Neural progenitor cell (in vitro differentiated cells): ENCODE results near the gene ADAMTSL1. TPM values are rescaled to one million over a fixed set of nuclear protein-coding genes. Genes with fewer than 3 reads are reported as not detected.

Experiments used
- DNase-seq: peaks from one replicate; pipeline ENCODE4 v3.0.0-alpha.2; 2016; ENCODE audit warnings: low spot score
- H2AFZ ChIP-seq: fragments of 200-600 bp; sonication (generic); replicated peaks from 2 replicates; pipeline ENCODE4 v1.6.1; 2016; ENCODE audit warnings: antibody characterized with exemption
- H3F3A ChIP-seq: fragments of 200-600 bp; sonication (generic); 2 replicates; pipeline ENCODE4 v1.6.1; 2016; ENCODE audit warnings: antibody characterized with exemption, low read depth
- H3K27ac ChIP-seq: fragments of 200-600 bp; sonication (generic); 2 replicates; pipeline ENCODE4 v1.5.1; 2016; ENCODE audit warnings: mild to moderate bottlenecking
- H3K27me3 ChIP-seq: fragments of 200-600 bp; sonication (generic); 2 replicates; pipeline ENCODE4 v1.6.1; 2016; ENCODE audit warnings: mild to moderate bottlenecking, moderate library complexity
- H3K36me3 ChIP-seq: fragments of 200-600 bp; sonication (generic); 2 replicates; pipeline ENCODE4 v1.5.1; 2016
- H3K4me1 ChIP-seq: fragments of 200-600 bp; sonication (generic); 2 replicates; pipeline ENCODE4 v1.6.1; 2016; ENCODE audit warnings: mixed run types
- H3K4me2 ChIP-seq: fragments of 200-600 bp; sonication (generic); 2 replicates; pipeline ENCODE4 v1.6.1; 2016
- H3K4me3 ChIP-seq: fragments of 200-600 bp; sonication (generic); 2 replicates; pipeline ENCODE4 v1.5.1; 2016
- H3K79me2 ChIP-seq: fragments of 200-600 bp; sonication (generic); 2 replicates; pipeline ENCODE4 v1.6.1; 2016; ENCODE audit warnings: low read depth
- H3K9ac ChIP-seq: fragments of 200-600 bp; sonication (generic); 2 replicates; pipeline ENCODE4 v1.6.1; 2016
- H3K9me3 ChIP-seq: fragments of 200-600 bp; sonication (generic); 2 replicates; pipeline ENCODE4 v1.5.1; 2016; ENCODE audit warnings: low read depth
- H4K20me1 ChIP-seq: fragments of 200-600 bp; sonication (generic); 2 replicates; pipeline ENCODE4 v1.6.1; 2016; ENCODE audit warnings: low read depth
- H3K27ac Mint-ChIP-seq: 3 replicates; pipeline ENCODE4 v1.8.0; 2021; ENCODE audit warnings: mixed read lengths
- H3K27me3 Mint-ChIP-seq: 2 replicates; pipeline ENCODE4 v1.8.0; 2022; ENCODE audit warnings: low read depth, mild to moderate bottlenecking, inconsistent platforms, moderate library complexity, mixed read lengths; ENCODE audit not compliant: insufficient read depth
- H3K36me3 Mint-ChIP-seq: 3 replicates; pipeline ENCODE4 v1.8.0; 2021; ENCODE audit warnings: mixed read lengths
- H3K4me1 Mint-ChIP-seq: 3 replicates; pipeline ENCODE4 v1.8.0; 2021; ENCODE audit warnings: mixed read lengths
- H3K4me3 Mint-ChIP-seq: 3 replicates; pipeline ENCODE4 v1.8.0; 2021; ENCODE audit warnings: mild to moderate bottlenecking, moderate library complexity, mixed read lengths
- H3K9me3 Mint-ChIP-seq: 3 replicates; pipeline ENCODE4 v1.8.0; 2020; ENCODE audit warnings: mixed read lengths
- CTCF ChIP-seq: fragments of 200-600 bp; sonication (generic); IDR thresholded peaks from 2 replicates; pipeline ENCODE4 v1.5.1; 2017; ENCODE audit warnings: antibody characterized with exemption, mild to moderate bottlenecking
- EZH2 ChIP-seq: fragments of 200-600 bp; sonication (generic); IDR thresholded peaks from 2 replicates; pipeline ENCODE4 v1.6.1; 2017; ENCODE audit warnings: antibody characterized with exemption, mild to moderate bottlenecking, moderate library complexity
- EZH2phosphoT487 ChIP-seq: fragments of 200-600 bp; sonication (generic); IDR thresholded peaks from 2 replicates; pipeline ENCODE4 v1.6.1; 2017; ENCODE audit warnings: antibody characterized with exemption
- total RNA-seq: library from RNA; depleted of rRNA; stranded (reverse); fragments of >200 nt; gene quantifications from 2 replicates; pipeline ENCODE4 v1.2.3, GENCODE V29; 2015; ENCODE audit warnings: low replicate concordance

Gene ADAMTSL1
- total RNA-seq, 1 donor from 2014 or later, result 0.73 TPM

DNA sequence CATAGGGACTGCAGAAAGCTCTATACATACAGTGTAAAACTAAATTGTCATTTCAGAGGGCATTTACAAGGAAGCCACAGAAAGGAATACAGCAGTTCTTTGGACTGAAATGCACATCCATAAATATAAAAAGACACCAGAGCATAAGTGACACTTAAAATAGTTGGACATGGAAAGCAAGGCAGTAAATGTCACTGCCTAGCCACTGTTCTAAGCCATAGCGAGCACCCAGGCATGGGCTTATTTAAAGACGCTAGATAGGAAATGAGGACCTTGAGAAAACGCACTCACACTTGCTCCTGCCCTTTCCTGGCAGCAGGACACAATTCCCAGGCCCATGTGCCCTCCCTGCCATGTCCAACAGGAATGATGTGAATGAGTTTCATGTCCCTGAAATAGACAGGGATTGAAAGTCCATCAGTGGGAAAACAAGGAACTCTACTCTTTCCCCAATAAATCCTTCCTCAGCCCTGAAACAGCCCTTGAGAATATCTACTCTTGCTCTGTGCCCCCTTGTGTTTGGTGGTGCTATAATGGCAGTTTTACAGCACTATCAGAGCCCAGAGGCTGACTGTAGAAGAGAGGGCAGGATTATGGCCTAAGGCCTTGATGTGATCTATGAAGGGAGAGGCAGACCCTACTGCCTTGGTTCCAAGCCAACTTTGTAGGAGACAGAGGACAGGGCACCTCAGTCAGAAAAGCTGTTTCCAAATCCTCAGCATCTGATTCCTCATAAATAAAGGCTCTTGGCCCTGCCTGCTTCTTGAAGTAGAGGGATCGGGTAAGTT is 376.1 kb downstream of the ADAMTSL1 start:
- H3K79me2 ChIP-seq, result no peaks in the 10 kb centered on the region
- H3K27me3 ChIP-seq, result no peaks in the 10 kb centered on the region
- Mint-ChIP-seq H3K9me3 (peaks cover 1% of the 10 kb centered on the region), H3K4me3 (no peak overlapping the region), H3K27me3 (no peaks in the 10 kb centered on the region), H3K36me3 (no peaks in the 10 kb centered on the region), H3K27ac (no peak overlapping the region), H3K4me1 (no peaks in the 10 kb centered on the region)
- H3K4me3 ChIP-seq, result no peak overlapping the region
- H3K27ac ChIP-seq, result no peak overlapping the region
- no peaks in the 10 kb centered on the region for H4K20me1 ChIP-seq
- H3K9ac ChIP-seq, result no peak overlapping the region
- H3K9me3 ChIP-seq, result no peaks in the 10 kb centered on the region
- H3K36me3 ChIP-seq, result no peaks in the 10 kb centered on the region
- no peak overlapping the region for H2AFZ ChIP-seq
- H3K4me1 ChIP-seq, result no peaks in the 10 kb centered on the region
- TF ChIP-seq EZH2phosphoT487 (no peak), EZH2 (no peak), CTCF (no peak)
- no peak for DNase-seq
- no peaks in the 10 kb centered on the region for H3F3A ChIP-seq
- no peak overlapping the region for H3K4me2 ChIP-seq

GRCh38 chr9:18851069-18851795 is 377.3 kb downstream of the ADAMTSL1 start:
- TF ChIP-seq EZH2phosphoT487, result no peak
- no peak for TF ChIP-seq CTCF
- no peak for TF ChIP-seq EZH2
- Histone ChIP-seq H3K4me2 (no peak overlapping the region), H3K79me2 (no peaks in the 10 kb centered on the region), H3F3A (no peaks in the 10 kb centered on the region), H3K4me3 (no peak overlapping the region), H4K20me1 (no peaks in the 10 kb centered on the region), H3K4me1 (no peaks in the 10 kb centered on the region), H3K36me3 (no peaks in the 10 kb centered on the region), H3K9ac (no peak overlapping the region), H3K27me3 (no peaks in the 10 kb centered on the region), H3K27ac (no peak overlapping the region), H3K9me3 (no peaks in the 10 kb centered on the region), H2AFZ (no peak overlapping the region)
- no peaks in the 10 kb centered on the region for H3K36me3 Mint-ChIP-seq
- no peaks in the 10 kb centered on the region for H3K4me1 Mint-ChIP-seq
- no peaks in the 10 kb centered on the region for H3K9me3 Mint-ChIP-seq
- H3K27me3 Mint-ChIP-seq, result no peaks in the 10 kb centered on the region
- no peak for DNase-seq
- no peak overlapping the region for H3K4me3 Mint-ChIP-seq
- no peak overlapping the region for H3K27ac Mint-ChIP-seq

- no peak overlapping the region for H2AFZ ChIP-seq
- H3F3A ChIP-seq, result no peaks in the 10 kb centered on the region
- H3K9me3 ChIP-seq, result no peaks in the 10 kb centered on the region
- TF ChIP-seq CTCF (no peak), EZH2phosphoT487 (no peak)
- no peaks in the 10 kb centered on the region for H3K9me3 Mint-ChIP-seq
- no peaks in the 10 kb centered on the region for H3K4me1 ChIP-seq
- no peak overlapping the region for H3K9ac ChIP-seq
- H3K4me3 Mint-ChIP-seq, result no peak overlapping the region
- no peak for DNase-seq
- no peaks in the 10 kb centered on the region for H4K20me1 ChIP-seq
- H3K27me3 Mint-ChIP-seq, result no peaks in the 10 kb centered on the region
- H3K4me3 ChIP-seq, result no peak overlapping the region
- no peak overlapping the region for H3K27ac ChIP-seq
- no peaks in the 10 kb centered on the region for H3K36me3 ChIP-seq
- H3K27ac Mint-ChIP-seq, result no peak overlapping the region
- H3K79me2 ChIP-seq, result no peaks in the 10 kb centered on the region
- H3K27me3 ChIP-seq, result no peaks in the 10 kb centered on the region
- H3K4me1 Mint-ChIP-seq, result no peaks in the 10 kb centered on the region
- no peak overlapping the region for H3K4me2 ChIP-seq
- H3K36me3 Mint-ChIP-seq, result no peaks in the 10 kb centered on the region
Observed at GRCh38 chr9:18855656-18856055, 381.7 kb downstream of the ADAMTSL1 start.
